ENCODE data around the gene COX6B2. TPM values are rescaled to one million over a fixed set of nuclear protein-coding genes. Genes with fewer than 3 reads are reported as not detected.

Gene COX6B2
- total RNA-seq, 1 experiment from 2014 or later, result 0.80 TPM

DNA sequence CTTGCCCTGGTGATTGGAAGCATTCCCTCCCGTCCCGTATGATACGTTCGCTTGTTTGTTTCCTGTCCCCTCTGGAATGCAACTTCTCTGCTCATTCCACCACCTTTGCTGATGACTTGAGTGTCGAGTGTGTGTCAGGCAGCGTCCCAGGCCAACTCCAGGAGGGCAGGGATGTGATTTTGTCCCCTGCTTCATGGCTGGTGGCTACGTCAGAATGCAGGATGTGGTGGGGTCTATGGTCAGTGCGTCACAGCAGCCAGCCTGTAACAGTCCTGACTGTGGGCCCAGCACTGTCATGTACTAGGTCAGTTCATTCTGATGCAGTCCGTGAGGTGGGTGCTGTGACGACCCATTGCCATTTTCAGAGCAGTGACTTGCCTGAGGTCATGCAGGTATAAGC lies 54.5 kb downstream of the COX6B2 start:
- no peaks in the 10 kb centered on the region for H3F3A ChIP-seq (ENCODE audit: low read length, unreplicated experiment)
- no peak for ATAC-seq
- no peak for DNase-seq
- no peak overlapping the region for H3K4me2 ChIP-seq (ENCODE audit: low read length)
- H3K36me3 ChIP-seq (ENCODE audit: low read depth, low read length), result no peaks in the 10 kb centered on the region
- TF ChIP-seq EZH2phosphoT487 (IDR thresholded peaks at IDR 0.05; ENCODE audit: borderline replicate concordance, low read length), result no peak
- TF ChIP-seq, protein P1, sequence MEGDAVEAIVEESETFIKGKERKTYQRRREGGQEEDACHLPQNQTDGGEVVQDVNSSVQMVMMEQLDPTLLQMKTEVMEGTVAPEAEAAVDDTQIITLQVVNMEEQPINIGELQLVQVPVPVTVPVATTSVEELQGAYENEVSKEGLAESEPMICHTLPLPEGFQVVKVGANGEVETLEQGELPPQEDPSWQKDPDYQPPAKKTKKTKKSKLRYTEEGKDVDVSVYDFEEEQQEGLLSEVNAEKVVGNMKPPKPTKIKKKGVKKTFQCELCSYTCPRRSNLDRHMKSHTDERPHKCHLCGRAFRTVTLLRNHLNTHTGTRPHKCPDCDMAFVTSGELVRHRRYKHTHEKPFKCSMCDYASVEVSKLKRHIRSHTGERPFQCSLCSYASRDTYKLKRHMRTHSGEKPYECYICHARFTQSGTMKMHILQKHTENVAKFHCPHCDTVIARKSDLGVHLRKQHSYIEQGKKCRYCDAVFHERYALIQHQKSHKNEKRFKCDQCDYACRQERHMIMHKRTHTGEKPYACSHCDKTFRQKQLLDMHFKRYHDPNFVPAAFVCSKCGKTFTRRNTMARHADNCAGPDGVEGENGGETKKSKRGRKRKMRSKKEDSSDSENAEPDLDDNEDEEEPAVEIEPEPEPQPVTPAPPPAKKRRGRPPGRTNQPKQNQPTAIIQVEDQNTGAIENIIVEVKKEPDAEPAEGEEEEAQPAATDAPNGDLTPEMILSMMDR (conservative IDR thresholded peaks at IDR 0.05; ENCODE audit: low read depth, low read length), result no peak
- no peak for TF ChIP-seq EZH2 (IDR thresholded peaks at IDR 0.05; ENCODE audit: low read length, unreplicated experiment)
- no peaks in the 10 kb centered on the region for H4K20me1 ChIP-seq (ENCODE audit: low read length)
- peaks cover 7% of the 10 kb centered on the region; the same call in 1 of the 2 replicates for H3K4me1 ChIP-seq (ENCODE audit: insufficient read depth, low read length)
- H3K9me3 ChIP-seq (ENCODE audit: low read length), result no peaks in the 10 kb centered on the region
- no peaks in the 10 kb centered on the region for H3K79me2 ChIP-seq (ENCODE audit: low read length)
- BruUV-seq (replicated peaks), result no TSS peak
- H2AFZ ChIP-seq (ENCODE audit: low read length), result no peak overlapping the region
- H3K27me3 ChIP-seq (ENCODE audit: low read length), result no peaks in the 10 kb centered on the region
- H3K9ac ChIP-seq (ENCODE audit: low read length), result no peak overlapping the region
- no peak overlapping the region for H3K4me3 ChIP-seq (ENCODE audit: low read length)
- H3K9me2 ChIP-seq (replicated peaks; ENCODE audit: low read length), result no peaks in the 10 kb centered on the region
- no peak overlapping the region for H3K27ac ChIP-seq (ENCODE audit: low read length)
- POLR2A ChIA-PET (ENCODE audit: unreplicated experiment), result no interaction called here
- intact Hi-C loops (cut with micrococcal nuclease), result loop anchor here (5.0 kb wide), 1 partner anchor 72 kb away; the partner anchor contains the start of gene IL11
- CTCF ChIA-PET, result no interaction called here

Other genes starting within 250 kb of the COX6B2 start
- 136 and 180 TPM in 2 replicates for gene PPP1R12C, start 237.1 kb downstream of the COX6B2 start, total RNA-seq (2014; rRNA removed)
- 266 and 317 TPM in 2 replicates for gene TNNT1, start 205.5 kb downstream of the COX6B2 start, total RNA-seq (2014; rRNA removed)
- 32.4 and 40.1 TPM in 2 replicates for gene TNNI3, start 197.0 kb downstream of the COX6B2 start, total RNA-seq (2014; rRNA removed)
- 30.0 and 45.7 TPM in 2 replicates for gene DNAAF3, start 188.1 kb downstream of the COX6B2 start, total RNA-seq (2014; rRNA removed)
- 0.40 and 2.5 TPM in 2 replicates for gene SYT5, start 174.4 kb downstream of the COX6B2 start, total RNA-seq (2014; rRNA removed)
- gene PTPRH, start 145.2 kb downstream of the COX6B2 start, total RNA-seq (2014; rRNA removed), result 8.1 and 10.9 TPM in 2 replicates
- 11.1 and 11.8 TPM in 2 replicates for gene TMEM86B, start 126.0 kb downstream of the COX6B2 start, total RNA-seq (2014; rRNA removed)
- gene PPP6R1, start 95.7 kb downstream of the COX6B2 start, total RNA-seq (2014; rRNA removed), result 159 and 221 TPM in 2 replicates
- 122 and 148 TPM in 2 replicates for gene HSPBP1, start 74.6 kb downstream of the COX6B2 start, total RNA-seq (2014; rRNA removed)
- gene BRSK1, start 70.7 kb downstream of the COX6B2 start, total RNA-seq (2014; rRNA removed), result 5.1 and 8.7 TPM in 2 replicates
- not detected in 2 replicates for gene TMEM150B, start 29.4 kb downstream of the COX6B2 start, total RNA-seq (2014; rRNA removed)
- gene KMT5C, start 14.8 kb downstream of the COX6B2 start, total RNA-seq (2014; rRNA removed), result 21.9 and 36.6 TPM in 2 replicates
- gene GARIN5B, start 8.5 kb upstream of the COX6B2 start, total RNA-seq (2014; rRNA removed), result not detected in 2 replicates
- 7.5 and 10.7 TPM in 2 replicates for gene IL11, start 15.7 kb upstream of the COX6B2 start, total RNA-seq (2014; rRNA removed)
- not detected in 2 replicates for gene TMEM190, start 22.1 kb upstream of the COX6B2 start, total RNA-seq (2014; rRNA removed)
- gene TMEM238, start 29.6 kb upstream of the COX6B2 start, total RNA-seq (2014; rRNA removed), result 22.1 and 22.8 TPM in 2 replicates
- gene RPL28, start 31.2 kb upstream of the COX6B2 start, total RNA-seq (2014; rRNA removed), result 550 and 836 TPM in 2 replicates
- gene UBE2S, start 53.1 kb upstream of the COX6B2 start, total RNA-seq (2014; rRNA removed), result 2,068 and 2,245 TPM in 2 replicates
- gene SHISA7, start 88.6 kb upstream of the COX6B2 start, total RNA-seq (2014; rRNA removed), result not detected in 2 replicates
- 251 and 270 TPM in 2 replicates for gene ISOC2, start 106.9 kb upstream of the COX6B2 start, total RNA-seq (2014; rRNA removed)
- not detected in 2 replicates for gene C19orf85, start 110.0 kb upstream of the COX6B2 start, total RNA-seq (2014; rRNA removed)
- gene ZNF628, start 121.9 kb upstream of the COX6B2 start, total RNA-seq (2014; rRNA removed), result 11.8 and 24.2 TPM in 2 replicates
- gene NAT14, start 130.5 kb upstream of the COX6B2 start, total RNA-seq (2014; rRNA removed), result 17.5 and 21.0 TPM in 2 replicates
- gene SSC5D, start 133.7 kb upstream of the COX6B2 start, total RNA-seq (2014; rRNA removed), result 0.17 TPM in 1 of 2 replicates, not detected in the other
- gene SBK2, start 182.4 kb upstream of the COX6B2 start, total RNA-seq (2014; rRNA removed), result not detected in 2 replicates
- gene SBK3, start 190.8 kb upstream of the COX6B2 start, total RNA-seq (2014; rRNA removed), result 0.46 TPM in 1 of 2 replicates, not detected in the other
- gene ZNF579, start 226.1 kb upstream of the COX6B2 start, total RNA-seq (2014; rRNA removed), result 13.5 and 26.1 TPM in 2 replicates
- 11.6 and 11.7 TPM in 2 replicates for gene FIZ1, start 244.8 kb upstream of the COX6B2 start, total RNA-seq (2014; rRNA removed)
- 27.7 and 33.1 TPM in 2 replicates for gene ZNF524, start 245.6 kb upstream of the COX6B2 start, total RNA-seq (2014; rRNA removed)

All from PC-3 (cell line).